LHCN-M2 (cell line): ENCODE data around the gene SSMEM1. TPM values are rescaled to one million over a fixed set of nuclear protein-coding genes. Genes with fewer than 3 reads are reported as not detected.
"Not testable (repeated sequence)": the region's sequence is repeated elsewhere in the genome, so short reads cannot be mapped to it uniquely, and the experiment has no call there.

Experiments
- DNase-seq: peaks from one replicate; pipeline ENCODE4 v3.0.0-alpha.2; 2012; ENCODE audit warnings: low read depth
- total RNA-seq: library from RNA; depleted of rRNA; stranded (reverse); fragments of >200 nt; gene quantifications from 2 replicates; pipeline ENCODE4 v1.2.3, GENCODE V29; 2014; rRNA removed

The SSMEM1 gene
- total RNA-seq, 1 experiment from 2014 or later, result 0.11 TPM

DNA sequence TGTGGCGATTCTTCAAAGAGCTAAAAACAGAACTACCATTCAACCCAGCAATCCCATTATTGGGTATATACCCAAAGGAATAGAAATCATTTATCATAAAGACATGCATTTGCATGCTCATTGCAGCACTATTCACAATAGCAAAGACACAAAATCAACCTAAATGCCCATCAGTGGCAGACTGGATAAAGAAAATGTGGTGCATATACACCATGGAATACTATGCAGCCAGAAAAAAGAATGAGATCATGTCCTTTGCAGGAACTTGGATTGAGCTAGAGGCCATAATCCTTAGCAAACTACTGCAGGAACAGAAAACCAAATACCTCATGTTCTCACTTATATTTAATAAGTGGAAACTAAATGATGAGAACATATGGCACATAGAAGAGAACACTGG lies 38.8 kb downstream of the SSMEM1 start:
- DNase-seq, result not testable (repeated sequence)

DNA sequence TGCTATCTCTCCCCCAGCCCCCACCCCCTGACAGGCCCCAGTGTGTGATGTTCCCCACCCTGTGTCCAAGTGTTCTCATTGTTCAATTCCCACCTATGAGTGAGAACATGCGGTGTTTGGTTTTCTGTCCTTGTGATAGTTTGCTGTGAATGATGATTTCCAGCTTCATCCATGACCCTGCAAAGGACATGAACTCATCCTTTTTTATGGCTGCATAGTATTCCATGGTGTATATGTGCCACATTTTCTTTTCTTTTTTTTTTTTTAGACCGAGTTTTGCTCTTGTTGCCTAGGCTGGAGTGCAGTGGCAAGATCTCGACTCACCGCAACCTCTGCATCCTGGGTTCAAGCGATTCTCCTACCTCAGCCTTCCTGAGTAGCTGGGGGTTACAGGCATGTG lies 41.2 kb downstream of the SSMEM1 start:
- not testable (repeated sequence) for DNase-seq

DNA sequence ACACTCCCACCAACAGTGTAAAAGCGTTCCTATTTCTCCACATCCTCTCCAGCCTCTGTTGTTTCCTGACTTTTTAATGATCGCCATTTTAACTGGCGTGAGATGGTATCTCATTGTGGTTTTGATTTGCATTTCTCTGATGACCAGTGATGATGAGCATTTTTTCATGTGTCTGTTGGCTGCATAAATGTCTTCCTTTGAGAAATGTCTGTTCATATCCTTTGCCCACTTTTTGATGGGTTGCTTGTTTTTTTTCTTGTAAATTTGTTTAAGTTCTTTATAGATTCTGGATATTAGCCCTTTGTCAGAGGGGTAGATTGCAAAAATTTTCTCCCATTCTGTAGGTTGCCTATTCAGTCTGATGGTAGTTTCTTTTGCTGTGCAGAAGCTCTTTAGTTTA lies 42.0 kb downstream of the SSMEM1 start:
- DNase-seq, result not testable (repeated sequence)

DNA sequence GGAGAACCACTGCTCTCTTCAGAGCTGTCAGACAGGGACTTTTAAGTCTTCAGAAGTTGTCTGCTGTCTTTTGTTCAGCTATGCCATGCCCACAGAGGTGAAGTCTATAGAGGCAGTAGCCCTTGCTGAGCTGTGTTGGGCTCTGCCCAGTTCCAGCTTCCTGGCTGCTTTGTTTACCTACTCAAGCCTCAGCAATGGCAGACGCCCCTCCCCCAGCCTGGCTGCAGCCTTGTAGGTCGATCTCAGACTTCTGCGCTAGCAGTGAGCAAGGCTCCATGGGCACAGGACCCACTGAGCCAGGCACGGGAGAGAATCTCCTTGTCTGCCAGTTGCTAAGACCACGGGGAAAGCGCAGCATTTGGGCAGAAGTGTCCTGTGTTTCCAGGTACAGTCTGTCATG lies 46.9 kb downstream of the SSMEM1 start:
- no peak for DNase-seq

DNA sequence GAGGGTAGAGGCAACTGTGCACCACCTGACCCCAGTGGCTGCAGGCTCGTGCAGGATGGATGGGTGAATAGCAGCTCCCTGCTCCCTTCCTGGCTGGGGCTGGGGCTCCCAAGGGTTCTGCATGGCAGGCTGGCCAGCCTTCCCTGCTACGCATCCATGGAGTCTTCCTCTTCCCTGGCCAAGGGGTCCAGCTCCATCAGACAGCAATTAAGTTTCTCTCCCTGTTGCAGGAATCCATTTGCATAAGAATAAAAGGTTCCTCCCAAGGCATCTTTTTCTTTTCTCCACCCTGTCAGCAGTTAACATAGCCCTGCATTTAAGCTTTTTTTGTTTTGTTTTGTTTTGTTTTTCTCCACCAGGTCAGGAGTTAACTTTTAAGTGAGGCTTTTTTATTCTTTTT lies 49.0 kb downstream of the SSMEM1 start:
- DNase-seq, result no peak

DNA sequence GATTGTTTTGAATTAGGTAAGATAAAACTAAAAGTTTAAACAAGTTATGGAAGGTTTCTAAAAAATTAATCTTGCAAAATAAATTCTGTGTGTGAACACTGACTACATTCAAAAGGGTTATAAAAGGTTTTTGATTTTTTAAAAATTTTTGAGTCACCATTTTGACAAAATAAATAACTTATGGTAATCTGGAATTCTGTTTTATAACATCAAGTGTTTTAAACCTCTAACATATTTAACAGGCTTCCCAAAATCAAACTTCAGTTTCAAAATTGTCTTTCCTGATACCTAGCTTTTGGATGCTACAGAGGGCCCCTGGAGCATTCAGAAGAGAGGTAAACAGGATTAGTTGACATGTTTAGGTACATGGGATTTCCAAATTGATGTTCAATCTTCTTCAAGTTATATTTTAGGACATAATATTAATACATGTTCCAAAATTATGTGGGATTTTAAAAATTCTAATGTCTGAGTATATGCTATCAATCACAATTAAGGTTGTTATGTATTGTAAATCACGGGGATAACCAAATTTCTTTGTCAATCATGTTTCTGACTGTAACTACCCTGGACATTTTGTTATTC lies 50.9 kb downstream of the SSMEM1 start:
- no peak for DNase-seq

DNA sequence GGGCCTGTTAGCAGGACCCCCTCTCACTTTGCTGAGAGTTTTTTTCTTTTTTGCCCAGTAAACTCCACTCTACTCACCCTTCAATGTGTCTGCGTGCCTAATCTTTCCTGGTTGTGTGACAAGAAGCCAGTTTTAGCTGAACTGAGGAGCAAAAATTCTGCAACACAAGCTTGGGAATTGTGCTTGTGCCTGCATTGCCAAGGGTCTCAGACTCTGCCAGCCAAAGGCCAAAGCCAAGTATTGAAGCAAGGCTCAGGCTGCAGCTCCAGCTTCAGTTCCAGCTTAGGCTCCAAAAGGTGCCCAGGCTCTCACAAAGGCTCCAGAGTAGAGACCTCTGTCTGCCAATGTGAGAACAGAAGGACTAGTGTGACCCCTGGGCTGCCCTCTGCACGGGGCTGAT lies 54.8 kb downstream of the SSMEM1 start:
- no peak for DNase-seq

DNA sequence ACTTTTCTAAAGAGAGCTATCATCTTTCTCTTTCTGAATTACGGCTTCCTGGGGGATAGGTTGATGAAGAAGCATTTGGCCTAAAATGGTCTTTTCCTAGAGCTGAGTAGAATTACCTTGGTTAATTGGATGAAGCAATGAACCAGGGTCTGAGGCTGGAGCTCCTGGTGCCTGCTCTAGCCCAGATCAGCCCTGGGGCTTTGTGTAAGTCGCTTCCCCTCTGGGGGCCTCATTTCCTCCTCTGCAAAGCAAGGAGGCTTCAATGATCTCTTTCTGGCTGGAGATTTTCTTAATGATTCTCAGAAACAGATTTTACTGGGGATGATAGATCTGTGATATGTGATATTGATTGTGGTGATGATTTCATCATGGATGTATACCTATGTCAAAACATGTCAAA lies 55.5 kb downstream of the SSMEM1 start:
- DNase-seq, result no peak

Other genes with a start within 250 kb of the SSMEM1 start
- gene ZC3HC1, start 156.5 kb upstream of the SSMEM1 start, total RNA-seq, result 41.3 and 46.1 TPM in 2 replicates
- 18.6 and 22.8 TPM in 2 replicates for gene KLHDC10, start 137.3 kb upstream of the SSMEM1 start, total RNA-seq
- 23.5 and 24.6 TPM in 2 replicates for gene TMEM209, start 2.5 kb upstream of the SSMEM1 start, total RNA-seq
- gene CPA2, start 59.0 kb downstream of the SSMEM1 start, total RNA-seq, result not detected in 2 replicates
- gene CPA4, start 85.3 kb downstream of the SSMEM1 start, total RNA-seq, result 90.5 and 118 TPM in 2 replicates
- gene CPA5, start 137.0 kb downstream of the SSMEM1 start, total RNA-seq, result 0.06 TPM in 1 of 2 replicates, not detected in the other
- gene CPA1, start 172.6 kb downstream of the SSMEM1 start, total RNA-seq, result 0.23 TPM in 1 of 2 replicates, not detected in the other
- gene CEP41, start 233.2 kb downstream of the SSMEM1 start, total RNA-seq, result 33.3 and 34.8 TPM in 2 replicates